Lower lobe of right lung (tissue), 2 donors: Measurements from ENCODE around the gene AFG1L. TPM values are rescaled to one million over a fixed set of nuclear protein-coding genes. Genes with fewer than 3 reads are reported as not detected.
"Not testable (repeated sequence)": the region's sequence is repeated elsewhere in the genome, so short reads cannot be mapped to it uniquely, and the experiment has no call there.

Experiments used
- ATAC-seq, 2 donors: fragments of 200-7000 bp; cut with Tn5 transposase; one replicate each; pipeline ENCODE4 v1.9.1; 2020 to 2022; ENCODE audit warnings: mild to moderate bottlenecking in 2 of 2, moderate library complexity in 2 of 2
- DNase-seq: peaks from one replicate; pipeline ENCODE4 v3.0.0-alpha.2; 2020
- H3K27ac ChIP-seq: fragments of 200-600 bp; one replicate; pipeline ENCODE4 v1.8.0; 2022
- H3K27me3 ChIP-seq: fragments of 200-600 bp; one replicate; pipeline ENCODE4 v1.8.0; 2022; ENCODE audit warnings: low read depth
- H3K36me3 ChIP-seq: fragments of 200-600 bp; one replicate; pipeline ENCODE4 v1.8.0; 2022; ENCODE audit warnings: mild to moderate bottlenecking
- H3K4me1 ChIP-seq: fragments of 200-600 bp; one replicate; pipeline ENCODE4 v1.8.0; 2022
- H3K4me3 ChIP-seq: fragments of 200-600 bp; one replicate; pipeline ENCODE4 v1.8.0; 2022; ENCODE audit warnings: mild to moderate bottlenecking
- H3K9me3 ChIP-seq: fragments of 200-600 bp; one replicate; pipeline ENCODE4 v1.8.0; 2022
- intact Hi-C: fragments of 100-400 bp; cut with DNase I; formaldehyde crosslinking; loops from one replicate; pipeline ENCODE4 v1.11.0; 2022
- total RNA-seq: library from RNA; stranded (reverse); fragmentation: NEBNext Ultra II Directional; extraction: Animal tissue kit (Norgen Biotek cat#: 25700); gene quantifications from one replicate; pipeline ENCODE4 v1.2.1, GENCODE V29; 2021
- TF ChIP-seq, protein P1 (sequence below): fragments of 200-600 bp; IDR thresholded peaks from one replicate; pipeline ENCODE4 v1.8.0; 2022; ENCODE audit warnings: antibody characterized with exemption, mild to moderate bottlenecking
- donor health status: DM: no; HTN: yes; CAD: no; lungs with severe emphysema.

AFG1L gene
- total RNA-seq, 1 donor from 2014 or later = 7.4 TPM

DNA sequence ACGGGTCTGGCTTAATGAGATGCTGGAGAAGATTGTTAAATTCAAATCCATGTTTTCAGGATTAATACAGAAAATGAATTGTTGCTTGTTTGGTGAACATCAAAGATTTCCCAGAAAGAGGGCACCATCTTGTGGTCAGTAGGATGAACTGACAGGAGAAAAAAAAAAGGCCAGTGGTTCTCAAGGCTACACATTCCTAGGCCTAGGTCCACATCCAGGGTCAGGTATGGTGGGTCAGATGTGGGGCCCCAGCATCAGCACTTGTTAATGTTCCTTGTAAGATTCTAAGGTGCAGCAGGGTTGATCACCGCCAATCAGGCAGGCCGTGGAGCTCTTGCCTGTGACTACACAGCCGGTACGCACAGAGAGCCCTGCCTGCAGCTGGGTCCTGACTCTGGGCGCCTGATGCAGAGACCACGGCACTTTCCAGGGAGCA lies 231.9 kb downstream of the AFG1L start:
- no peaks in the 10 kb centered on the region for H3K27me3 ChIP-seq
- ATAC-seq = peak; percentile 61 to 67
- H3K9me3 ChIP-seq = no peaks in the 10 kb centered on the region
- no peaks in the 10 kb centered on the region for H3K4me1 ChIP-seq
- intact Hi-C loops = no loop called here
- TF ChIP-seq, protein P1, sequence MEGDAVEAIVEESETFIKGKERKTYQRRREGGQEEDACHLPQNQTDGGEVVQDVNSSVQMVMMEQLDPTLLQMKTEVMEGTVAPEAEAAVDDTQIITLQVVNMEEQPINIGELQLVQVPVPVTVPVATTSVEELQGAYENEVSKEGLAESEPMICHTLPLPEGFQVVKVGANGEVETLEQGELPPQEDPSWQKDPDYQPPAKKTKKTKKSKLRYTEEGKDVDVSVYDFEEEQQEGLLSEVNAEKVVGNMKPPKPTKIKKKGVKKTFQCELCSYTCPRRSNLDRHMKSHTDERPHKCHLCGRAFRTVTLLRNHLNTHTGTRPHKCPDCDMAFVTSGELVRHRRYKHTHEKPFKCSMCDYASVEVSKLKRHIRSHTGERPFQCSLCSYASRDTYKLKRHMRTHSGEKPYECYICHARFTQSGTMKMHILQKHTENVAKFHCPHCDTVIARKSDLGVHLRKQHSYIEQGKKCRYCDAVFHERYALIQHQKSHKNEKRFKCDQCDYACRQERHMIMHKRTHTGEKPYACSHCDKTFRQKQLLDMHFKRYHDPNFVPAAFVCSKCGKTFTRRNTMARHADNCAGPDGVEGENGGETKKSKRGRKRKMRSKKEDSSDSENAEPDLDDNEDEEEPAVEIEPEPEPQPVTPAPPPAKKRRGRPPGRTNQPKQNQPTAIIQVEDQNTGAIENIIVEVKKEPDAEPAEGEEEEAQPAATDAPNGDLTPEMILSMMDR = peak; percentile 80
- no peaks in the 10 kb centered on the region for H3K36me3 ChIP-seq
- DNase-seq = no peak
- no peak overlapping the region for H3K27ac ChIP-seq
- no peak overlapping the region for H3K4me3 ChIP-seq

DNA sequence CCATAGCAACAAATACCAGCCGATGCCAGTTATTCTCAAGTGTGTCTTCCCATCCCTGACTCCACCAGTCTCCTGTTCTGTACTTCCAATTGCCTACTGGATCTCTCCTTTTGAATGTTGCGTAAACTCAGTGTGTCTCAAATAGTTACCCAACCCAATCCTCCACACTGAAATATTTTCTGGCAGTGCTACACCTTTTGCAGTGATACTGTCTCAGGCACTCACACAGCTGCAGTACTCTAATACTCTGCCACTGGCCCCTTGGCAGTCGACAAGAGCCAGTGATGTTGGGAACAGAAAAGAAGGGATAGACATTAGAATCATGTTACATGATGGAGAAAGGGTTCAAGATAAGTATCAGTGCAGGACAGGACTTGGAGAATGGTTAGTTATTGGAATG lies 234.0 kb downstream of the AFG1L start:
- H3K9me3 ChIP-seq = no peaks in the 10 kb centered on the region
- TF ChIP-seq, protein P1 = no peak
- H3K27me3 ChIP-seq = no peaks in the 10 kb centered on the region
- no peaks in the 10 kb centered on the region for H3K36me3 ChIP-seq
- no peak overlapping the region for H3K27ac ChIP-seq
- H3K4me1 ChIP-seq = no peaks in the 10 kb centered on the region
- no peak for ATAC-seq
- no peak overlapping the region for H3K4me3 ChIP-seq
- DNase-seq = no peak
- intact Hi-C loops = no loop called here

DNA sequence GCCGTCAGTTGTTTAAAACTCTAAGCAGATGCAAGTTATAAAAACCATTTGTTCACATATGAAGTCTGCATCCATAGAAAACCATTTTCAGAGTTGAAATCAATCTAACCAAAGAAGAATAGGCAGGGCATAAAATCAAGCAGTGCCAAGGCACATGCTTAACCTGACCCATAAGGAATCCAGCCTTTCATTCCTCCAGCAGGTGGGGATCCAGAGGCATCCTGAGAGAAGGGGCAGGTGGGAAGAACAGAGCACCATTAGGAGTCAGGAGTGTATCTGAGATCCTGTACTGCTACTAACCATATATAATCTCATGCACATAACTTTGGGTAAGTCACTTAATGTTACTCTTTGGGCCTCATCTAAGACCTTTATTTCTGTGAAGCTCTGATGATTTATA lies 236.5 kb downstream of the AFG1L start:
- TF ChIP-seq, protein P1 = no peak
- intact Hi-C loops = no loop called here
- H3K4me1 ChIP-seq = no peaks in the 10 kb centered on the region
- DNase-seq (no peak), ATAC-seq (no peak)
- no peak overlapping the region for H3K27ac ChIP-seq
- H3K36me3 ChIP-seq = no peaks in the 10 kb centered on the region
- H3K4me3 ChIP-seq = no peak overlapping the region
- H3K27me3 ChIP-seq = no peaks in the 10 kb centered on the region
- H3K9me3 ChIP-seq = no peaks in the 10 kb centered on the region

DNA sequence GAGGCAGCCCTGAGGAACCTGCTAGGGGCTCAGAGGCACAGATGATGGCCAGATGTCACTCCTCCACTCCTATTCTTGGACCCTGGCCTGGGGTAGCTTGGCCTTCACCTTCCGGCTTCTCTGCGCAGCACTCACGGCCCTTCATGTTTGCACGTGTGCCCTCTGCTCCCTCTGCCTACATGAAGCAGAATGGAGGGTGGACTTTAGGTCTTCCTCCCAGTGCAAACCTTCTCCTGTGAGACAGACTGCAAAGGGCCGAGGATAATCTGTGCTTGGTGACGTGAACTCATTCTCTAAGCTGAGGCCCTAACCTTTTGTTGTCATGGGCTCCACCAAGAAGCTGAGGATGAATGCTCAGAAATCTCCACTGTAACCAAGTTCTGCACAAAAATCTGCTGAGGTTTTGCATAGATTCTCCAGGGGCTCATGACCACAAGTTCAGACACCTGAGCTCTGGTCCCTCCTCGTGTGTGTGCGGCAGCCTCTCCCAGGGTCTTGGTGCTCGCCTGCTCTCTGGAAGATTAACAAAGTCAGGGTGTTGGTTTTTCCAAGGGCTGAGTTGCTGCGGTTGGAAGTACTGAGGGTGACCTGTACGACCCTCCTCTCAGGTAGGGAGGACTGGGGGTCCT lies 240.4 kb downstream of the AFG1L start:
- Histone ChIP-seq H3K27ac (no peak overlapping the region), H3K9me3 (no peaks in the 10 kb centered on the region), H3K4me3 (no peak overlapping the region), H3K4me1 (no peaks in the 10 kb centered on the region), H3K27me3 (no peaks in the 10 kb centered on the region), H3K36me3 (no peaks in the 10 kb centered on the region)
- TF ChIP-seq, protein P1 = no peak
- no peak for ATAC-seq
- no peak for DNase-seq
- intact Hi-C loops = no loop called here

DNA sequence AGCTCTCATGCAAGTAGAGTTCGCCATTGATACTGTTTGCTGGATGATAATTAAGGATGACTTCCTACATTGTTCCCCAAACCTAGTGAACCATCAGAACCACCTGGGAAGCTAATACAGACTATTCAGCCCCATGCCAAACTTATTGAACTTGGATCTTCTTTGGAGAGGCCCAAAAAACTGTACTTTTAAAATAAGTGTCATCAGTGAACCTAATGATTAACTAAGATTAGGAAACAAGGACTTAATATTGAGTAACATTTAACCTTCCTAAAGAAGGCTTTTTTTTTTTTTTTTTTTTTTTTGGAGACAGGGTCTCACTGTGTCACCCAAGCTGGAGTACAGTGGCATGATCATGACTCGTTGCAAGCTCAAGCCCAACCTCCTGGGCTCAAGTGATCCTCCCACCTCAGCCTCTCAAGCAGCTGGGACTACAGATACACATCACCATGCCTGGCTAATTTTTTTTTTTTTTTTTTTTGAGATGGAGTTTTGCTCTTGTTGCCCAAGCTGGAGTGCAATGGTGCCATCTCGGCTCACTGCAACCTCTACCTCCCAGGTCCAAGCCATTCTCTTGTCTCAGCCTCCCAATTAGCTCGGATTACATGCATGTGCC lies 241.2 kb downstream of the AFG1L start:
- H3K27ac ChIP-seq, H3K9me3 ChIP-seq, H3K4me3 ChIP-seq, H3K4me1 ChIP-seq, H3K27me3 ChIP-seq, intact Hi-C loops, DNase-seq, ATAC-seq, H3K36me3 ChIP-seq: not testable (repeated sequence)
